SHP77 treated with DMSO at 0.1 percent for 48 hours (cell line): ENCODE results near the gene OR10H5.
"Not testable (repeated sequence)": the region's sequence is repeated elsewhere in the genome, so short reads cannot be mapped to it uniquely, and the experiment has no call there.

Experiments
- DNase-seq: peaks from one replicate; lab custom pipeline; 2025; lab: John Stamatoyannopoulos, UW

Gene OR10H5, protein sequence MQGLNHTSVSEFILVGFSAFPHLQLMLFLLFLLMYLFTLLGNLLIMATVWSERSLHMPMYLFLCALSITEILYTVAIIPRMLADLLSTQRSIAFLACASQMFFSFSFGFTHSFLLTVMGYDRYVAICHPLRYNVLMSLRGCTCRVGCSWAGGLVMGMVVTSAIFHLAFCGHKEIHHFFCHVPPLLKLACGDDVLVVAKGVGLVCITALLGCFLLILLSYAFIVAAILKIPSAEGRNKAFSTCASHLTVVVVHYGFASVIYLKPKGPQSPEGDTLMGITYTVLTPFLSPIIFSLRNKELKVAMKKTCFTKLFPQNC

DNA sequence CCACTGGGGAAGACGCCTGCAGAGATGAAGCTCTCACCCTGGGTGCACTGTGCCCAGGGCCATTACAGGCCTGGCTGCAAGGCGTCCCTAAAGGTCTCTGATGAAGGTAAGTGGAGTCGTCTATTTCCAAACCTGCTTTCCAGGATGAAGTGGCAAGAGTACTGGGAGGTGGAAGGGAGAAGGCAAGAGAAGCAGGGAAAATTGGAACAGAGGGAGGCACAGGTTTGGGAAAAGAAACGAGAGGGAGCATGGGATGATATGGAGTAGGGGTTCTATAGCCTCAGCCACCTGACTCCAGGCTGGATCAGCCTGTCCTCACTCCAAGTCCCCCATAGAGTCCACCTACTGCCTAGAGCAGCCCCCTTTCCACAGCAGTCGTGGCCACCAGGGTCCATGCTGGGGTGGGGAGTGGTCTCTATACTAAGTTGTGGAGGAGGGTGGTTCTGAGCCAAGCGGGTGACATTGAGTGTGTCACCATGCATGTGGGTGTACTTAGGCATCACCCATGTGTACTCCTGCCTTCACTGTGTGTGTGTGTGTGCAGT is at the start of gene OR10H5:
TSS of gene OR10H5 (plus strand) at position 51 of the 545 bp plus-strand sequence. CDS start 6,388 bp downstream, outside the sequence.
- no peak for DNase-seq

DNA sequence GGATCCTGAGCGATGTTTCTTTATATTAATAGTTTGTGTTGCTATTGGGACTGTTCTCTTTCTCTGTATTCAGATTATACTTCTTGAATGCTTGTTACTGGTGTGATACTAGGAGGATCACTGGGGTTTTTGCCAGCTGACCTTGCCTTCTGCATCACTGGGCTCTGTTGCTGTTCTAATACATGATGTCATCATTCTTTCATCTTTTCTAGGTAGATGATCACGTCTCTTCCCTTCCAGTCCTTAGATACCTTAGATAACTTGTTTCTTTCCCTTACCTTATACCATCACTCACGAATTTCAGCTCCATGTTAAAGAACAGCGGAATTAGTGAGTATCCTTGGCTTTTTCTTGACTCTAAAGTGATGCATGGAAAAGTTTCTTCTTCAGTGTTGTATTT is 49.7 kb upstream of the OR10H5 start, which contains the start of gene OR10H3:
TSS of gene OR10H3 (plus strand) at position 264 of the 400 bp plus-strand sequence. CDS start 3,408 bp downstream, outside the sequence.
- no peak for DNase-seq

DNA sequence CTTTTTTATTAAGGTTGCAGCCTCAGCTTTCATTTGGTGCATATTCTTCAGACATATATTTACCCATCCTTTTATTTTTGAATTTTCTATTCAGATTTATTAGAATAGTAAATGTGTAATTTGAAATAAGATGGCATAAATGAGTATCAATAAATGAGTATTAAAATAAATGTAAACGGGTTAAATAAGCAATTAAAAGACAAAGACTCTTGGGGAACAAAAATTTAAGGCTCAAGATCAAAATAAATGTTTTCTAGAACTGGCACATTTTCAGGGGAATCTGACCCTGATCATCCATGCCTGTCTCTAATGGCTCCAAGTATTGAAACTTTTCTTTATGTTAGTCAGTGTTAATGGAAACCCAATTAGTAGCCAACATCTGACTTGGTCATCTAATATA is 46.7 kb upstream of the OR10H5 start:
- no peak for DNase-seq

DNA sequence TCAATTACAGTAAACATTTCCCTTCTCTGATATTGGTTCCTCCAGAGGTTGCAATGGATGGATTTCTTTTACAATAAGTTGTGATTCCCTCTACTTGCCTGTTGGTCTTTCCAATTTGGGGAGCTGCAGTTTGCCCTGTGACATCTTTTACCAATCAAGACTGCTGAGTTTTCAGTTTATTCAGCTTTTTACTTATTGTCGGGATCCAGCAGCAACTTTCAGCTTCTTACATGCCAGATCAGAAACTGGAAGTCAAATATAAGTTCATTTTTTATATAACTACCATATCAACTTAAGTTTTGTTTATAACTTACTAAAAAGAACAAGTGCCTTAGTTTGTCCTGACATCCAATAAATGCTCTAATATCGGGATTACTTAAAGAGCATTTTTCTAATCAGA is 39.2 kb upstream of the OR10H5 start:
- DNase-seq = no peak

DNA sequence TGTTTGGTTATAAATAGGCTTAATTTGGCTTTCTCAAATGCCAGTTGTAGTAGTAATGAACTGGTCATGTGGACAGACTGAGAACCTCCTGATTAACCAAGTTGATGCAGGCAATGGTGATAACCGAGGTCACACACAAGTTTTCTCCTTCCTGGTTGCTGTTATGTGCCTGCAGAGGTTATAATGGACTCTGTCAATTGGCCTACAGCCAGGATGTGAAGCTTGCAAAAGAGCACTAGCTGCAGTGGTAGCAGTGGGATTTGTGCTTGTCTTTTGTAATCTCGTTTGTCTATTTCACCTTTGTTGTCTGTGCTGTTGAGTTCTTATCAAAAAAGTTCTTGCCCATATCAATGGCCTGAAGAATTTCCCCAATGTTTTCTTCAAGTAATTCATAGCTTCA is 29.1 kb upstream of the OR10H5 start:
- no peak for DNase-seq

DNA sequence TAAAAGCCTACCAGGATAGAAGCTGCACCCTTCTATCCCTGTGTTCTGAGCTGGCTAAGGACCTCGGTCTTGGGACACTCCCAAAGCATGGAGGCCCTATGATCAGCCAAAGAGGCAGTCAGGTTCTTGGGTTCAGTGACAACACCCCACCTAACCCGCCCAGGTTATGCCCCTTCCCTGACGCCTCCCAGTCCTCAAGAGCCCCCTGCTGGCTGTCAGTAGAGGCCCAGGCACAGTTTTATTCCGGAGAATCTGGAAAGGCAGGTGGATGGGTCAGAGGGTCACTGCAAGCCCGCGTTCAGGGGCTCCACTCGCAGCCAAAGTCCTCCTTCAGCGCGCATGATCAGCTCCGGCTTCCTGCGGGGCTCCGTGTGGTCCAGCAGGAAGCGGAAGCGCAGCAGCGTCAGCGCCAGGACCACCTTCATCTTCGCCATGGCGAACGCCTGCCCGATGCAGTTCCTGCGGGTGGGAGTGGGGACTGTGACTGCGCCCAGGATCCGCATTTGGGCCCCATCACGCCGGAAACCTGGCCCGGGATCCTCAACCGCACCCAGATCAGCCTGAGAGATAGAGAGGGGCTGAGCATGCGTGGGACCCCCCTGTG is 27.4 kb upstream of the OR10H5 start:
- DNase-seq = no peak

DNA sequence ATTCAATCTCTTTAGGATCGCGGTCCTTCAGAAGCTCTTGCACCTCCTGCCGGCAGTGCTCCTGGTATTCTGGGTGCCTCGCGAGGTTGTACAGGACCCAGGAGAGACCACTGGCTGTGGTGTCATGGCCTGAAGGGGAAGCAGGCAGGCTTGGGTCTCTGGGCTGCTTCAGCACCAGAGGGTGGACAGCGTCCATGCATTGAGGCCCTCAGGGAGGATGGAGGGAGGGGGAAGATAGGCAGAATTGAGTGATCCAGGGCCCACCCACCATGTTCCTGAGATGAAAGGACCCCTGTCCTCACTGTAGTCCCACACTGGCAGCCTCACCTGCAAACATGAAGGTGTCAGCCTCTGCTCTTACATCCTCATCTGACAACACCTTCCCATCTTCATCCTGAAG is 17.9 kb upstream of the OR10H5 start:
- DNase-seq = no peak

DNA sequence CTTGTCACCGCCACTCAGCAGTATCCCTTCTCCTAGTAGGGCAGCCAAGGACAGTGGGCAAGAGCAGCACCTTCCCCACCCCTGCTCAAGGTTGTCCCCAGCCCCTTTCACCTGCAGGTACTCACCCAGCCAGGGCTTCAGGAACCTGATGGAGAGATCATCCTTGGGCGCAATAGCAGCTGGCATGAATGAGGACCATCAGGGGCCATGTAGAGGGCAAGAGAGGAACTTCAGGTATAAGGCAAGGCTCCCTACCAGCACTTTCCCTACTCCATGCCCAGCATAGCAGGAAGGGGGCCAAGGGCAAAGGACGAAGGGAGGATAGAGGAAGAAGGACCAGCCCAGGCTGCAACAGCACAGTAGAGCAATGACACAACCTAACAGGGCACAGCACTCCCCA is 13.3 kb upstream of the OR10H5 start:
- not testable (repeated sequence) for DNase-seq

DNA sequence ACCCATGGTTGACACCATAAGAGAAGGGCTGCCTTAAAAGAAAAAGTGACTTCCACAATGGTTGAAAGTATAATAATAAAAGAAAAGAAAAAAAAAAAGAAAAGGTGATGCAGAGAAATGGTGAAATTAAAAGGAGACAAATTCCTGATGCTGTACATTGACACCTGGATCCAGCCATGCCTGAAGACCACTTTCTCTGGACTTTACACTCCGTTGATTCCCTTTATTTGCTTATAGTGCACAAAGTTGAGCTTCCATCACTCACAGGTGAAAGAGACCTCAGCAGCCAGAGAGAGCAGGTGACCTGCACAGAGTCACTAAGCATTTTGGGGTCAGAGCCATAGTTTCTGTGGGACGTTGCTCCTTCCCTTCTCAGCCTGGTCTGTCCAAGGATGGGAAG is 12.2 kb upstream of the OR10H5 start:
- no peak for DNase-seq

DNA sequence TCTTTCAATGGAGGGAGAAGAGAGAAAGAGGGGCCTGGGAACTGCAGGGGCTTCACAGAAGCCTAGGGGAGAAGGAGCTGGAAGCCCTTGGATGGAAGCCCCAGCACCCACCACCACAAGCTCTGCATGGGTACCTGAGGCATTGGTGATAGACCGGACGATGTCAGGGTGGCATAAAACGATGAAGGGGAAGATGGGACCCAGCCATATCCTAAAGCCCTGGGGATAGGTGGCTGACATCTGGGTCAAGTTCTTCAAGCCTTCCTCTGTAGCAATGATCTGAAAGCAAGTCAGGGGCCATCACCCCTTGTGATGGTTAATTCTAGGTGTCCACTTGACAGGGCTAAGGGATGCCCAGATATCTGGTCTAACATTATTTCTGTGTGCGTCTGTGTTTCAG is 11.2 kb upstream of the OR10H5 start:
- DNase-seq = no peak

DNA sequence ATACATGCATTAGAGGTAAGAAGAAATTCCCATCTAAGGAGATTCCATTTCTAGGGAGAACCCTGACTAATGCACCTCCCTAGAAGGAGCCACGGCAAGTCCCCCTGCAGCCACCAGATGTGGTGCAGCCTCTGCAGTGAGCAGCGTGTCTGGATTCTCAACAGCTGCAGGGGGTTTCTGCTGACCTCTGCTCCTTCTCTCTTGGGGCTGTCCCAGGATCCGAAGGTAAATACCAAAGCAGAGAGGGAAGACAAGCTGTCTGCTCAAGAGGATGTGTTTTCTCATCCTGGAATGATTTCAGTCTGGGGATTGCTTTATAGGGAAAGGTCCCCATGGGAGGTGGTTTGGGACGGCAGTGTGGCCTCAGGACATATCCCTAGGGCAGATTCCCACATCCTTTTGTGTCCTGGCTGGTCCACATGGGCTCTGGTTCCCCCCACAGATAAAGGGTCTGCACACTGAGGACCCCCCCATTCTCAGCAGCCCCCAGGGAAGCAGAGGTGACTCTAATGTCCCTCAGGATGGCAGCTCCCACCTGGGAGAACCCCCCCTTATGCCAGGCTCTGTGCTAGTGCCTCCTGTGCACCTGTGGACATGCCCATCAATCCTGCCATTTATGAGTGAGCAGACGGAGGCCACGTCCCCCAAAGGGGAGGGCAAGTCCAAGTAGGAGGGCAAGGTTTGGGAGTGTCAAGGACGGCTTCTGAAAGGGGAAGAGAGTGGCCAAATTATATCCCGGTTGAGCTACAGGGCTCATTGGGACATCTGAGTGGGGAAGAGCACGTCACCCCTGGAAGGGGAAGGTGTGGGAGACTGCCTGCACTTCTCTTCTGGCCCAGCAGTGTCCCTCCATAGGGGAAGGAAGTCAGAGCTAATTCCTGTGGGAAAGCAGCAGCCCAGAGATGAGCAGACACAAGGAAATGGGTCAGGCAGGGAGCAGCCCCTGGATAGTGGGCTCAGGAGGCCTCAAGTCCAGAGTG is 10.2 kb upstream of the OR10H5 start:
- no peak for DNase-seq

DNA sequence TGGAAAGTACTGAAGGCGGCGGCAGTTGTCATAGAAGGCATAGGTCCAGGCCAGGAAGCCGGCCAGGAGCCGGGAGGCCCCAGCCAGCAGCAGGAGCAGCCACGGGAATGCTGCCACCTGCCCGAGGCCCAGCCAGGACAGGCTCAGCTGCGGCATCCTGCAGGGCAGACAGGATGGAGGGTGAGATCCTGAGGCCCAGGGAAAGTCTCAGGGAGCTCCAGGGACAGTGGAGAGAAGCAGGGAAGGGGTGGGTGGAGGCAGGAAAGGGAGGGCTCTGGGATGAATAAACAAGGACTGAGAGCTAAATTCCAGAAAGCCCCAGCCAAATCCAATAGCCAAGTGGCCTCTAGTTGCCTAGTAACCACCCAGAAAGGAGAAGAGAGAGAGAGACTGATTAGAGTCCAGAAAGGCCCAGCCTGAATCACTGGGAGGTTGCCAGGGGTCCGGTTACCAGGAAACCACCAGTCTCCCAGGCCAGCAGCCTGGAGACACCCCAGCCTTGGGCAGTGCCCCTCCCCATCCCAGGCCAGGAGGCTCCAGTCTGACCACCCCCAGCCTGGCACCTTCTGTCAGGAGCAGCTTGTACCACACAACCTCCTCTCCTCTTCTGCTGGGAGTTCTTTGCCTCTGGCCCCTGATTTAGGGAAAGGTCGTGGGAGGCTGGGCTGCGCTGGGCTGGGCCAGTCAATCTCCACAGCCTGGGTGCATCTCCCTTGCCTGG is 7.5 kb upstream of the OR10H5 start:
- no peak for DNase-seq

DNA sequence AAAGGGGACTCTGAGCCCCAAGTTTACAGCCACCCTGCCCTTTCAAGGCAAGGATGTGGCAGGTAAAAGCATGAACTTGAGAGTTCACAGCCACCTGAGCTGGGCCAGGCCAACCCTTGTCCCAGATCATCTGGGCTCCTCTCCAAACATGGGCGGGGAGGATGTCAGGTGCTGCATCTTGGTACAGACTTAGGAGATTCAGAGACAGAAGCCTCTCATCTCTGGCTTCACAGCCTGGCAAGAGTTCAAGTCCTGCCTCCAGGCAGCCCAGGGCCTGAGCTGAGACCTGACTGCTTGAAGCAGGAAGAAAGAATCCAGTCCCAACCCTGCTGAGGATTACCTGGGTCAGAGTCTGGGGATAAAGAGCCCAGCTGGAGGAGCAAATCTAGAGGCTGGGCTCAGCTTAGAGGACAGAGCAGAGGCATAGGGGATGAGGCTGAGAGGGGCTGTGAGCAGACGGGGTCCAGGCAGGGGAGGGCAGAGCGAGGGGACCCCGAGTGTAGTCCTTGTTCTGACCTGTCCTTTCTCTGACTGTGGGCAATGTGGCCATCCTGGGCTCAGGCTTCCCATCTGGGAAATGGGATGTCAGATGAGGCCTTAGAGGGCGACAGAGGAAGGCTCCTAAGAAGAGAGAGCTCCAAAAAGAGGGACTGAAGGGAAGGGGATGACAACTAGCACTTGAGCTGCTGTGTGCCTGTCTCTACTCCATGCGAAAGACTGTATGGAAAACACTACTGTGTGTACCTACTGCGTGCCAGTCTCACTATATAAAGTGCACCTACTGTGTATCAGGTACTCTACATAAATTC is 6.6 kb upstream of the OR10H5 start:
- DNase-seq = no peak

DNA sequence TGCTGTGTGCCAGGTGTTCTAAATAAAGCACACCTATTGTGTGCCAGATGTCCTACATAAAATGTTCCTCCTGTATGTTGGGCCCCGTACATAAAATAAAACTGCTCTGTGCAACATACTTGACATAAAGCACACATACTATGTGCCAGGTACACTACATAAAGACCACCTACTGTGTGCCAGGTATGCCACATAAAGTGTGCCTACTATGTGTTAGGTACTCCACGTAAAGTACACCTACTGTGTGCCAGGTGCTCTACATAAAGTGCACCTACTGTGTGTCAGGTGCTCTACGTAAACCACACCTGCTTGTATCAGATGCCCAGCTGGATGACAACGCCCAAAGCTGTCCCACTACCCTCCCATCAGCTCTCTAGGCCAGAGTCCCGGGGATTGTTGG is 5.8 kb upstream of the OR10H5 start:
- no peak for DNase-seq

DNA sequence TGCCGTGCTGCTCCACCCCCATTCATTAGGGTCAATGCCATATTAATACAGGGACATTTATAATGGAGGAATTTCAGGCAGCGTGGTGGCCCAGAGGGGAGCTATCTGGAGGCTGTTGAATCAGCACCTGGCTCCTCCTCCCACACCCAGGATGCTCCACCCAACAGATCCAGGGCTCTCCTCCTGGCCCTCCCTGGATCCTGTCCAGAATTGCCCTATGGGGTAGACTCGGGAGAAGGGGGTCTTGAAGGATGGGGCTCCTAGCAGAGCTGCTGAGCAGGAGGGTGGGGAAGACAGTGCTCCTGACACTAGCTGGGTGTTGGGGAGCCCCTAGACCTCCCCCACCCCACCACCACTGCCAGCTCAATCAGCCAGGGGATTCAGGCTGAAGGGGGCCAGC is 5.2 kb upstream of the OR10H5 start:
- DNase-seq = no peak

DNA sequence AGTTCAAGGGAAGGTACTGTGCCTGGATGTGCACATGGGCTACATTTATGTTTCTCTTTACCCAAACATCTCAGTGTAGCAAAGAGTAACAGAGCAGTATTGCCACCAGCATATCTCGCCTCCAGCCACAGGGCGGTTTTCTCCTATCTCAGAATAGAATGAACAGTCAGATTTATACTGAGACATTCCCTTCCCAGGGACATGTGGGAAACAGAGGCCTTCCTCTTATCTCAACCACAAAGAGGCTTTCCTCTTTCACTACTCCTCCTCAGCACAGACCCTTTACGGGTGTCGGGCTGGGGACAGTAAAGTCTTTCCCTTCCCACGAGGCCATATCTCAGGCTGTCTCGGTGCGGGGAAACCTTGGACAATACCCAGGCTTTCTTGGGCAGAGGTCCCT is 4.6 kb upstream of the OR10H5 start:
- DNase-seq = not testable (repeated sequence)

DNA sequence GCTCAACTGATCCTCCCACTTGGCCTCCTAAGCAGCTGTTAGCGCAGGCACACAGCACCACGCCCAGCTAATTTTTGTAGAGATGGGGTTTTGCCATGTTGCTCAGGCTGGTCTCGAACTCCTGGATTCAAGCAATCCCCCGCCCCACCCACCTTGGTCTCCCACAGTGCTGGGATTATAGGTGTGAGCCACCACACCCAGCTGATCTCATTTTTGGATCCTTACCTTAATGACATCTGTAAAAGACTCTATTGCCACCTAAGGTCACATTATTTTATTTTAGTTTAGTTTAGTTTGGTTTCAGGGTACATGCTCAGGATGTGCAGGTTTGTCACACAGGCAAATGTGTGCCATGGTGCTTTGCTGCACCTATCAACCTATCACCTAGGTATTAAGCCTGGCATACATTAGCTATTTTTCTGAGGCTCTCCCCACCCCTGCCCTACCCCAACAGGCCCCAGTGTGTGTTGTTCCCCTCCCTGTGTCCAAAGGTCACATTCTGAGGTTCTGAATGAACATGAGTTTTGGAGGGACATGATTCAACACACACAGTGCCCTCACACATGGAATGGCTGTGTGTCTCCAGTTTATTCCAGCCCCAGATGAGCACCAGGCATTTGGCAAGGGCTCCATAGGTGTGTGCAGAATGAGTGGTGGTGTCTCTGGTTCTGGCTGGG is 1.3 kb downstream of the OR10H5 start:
- DNase-seq = no peak

DNA sequence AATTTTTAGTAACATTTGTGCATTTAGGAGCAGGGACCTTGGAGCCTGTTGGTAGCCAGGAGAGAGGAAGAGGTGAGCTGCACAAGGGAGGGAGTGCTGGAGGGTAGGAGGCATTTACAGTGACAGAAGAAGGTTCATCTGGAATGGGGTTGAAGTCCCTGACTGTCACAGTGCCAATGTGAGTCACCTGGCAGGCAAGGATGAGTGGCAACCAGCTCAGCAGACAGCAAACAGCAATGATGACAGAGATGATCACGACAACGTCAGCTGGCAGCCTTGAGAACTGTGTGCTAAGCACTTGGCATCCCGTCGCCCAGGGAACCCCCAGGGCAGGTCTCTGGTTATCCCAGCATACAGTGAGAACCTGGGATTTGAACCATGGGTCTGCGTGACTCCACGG is 2.6 kb downstream of the OR10H5 start:
- DNase-seq = peak; percentile 6

DNA sequence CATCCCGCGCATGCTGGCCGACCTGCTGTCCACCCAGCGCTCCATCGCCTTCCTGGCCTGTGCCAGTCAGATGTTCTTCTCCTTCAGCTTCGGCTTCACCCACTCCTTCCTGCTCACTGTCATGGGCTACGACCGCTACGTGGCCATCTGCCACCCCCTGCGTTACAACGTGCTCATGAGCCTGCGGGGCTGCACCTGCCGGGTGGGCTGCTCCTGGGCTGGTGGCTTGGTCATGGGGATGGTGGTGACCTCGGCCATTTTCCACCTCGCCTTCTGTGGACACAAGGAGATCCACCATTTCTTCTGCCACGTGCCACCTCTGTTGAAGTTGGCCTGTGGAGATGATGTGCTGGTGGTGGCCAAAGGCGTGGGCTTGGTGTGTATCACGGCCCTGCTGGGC is 6.8 kb downstream of the OR10H5 start:
- not testable (repeated sequence) for DNase-seq

DNA sequence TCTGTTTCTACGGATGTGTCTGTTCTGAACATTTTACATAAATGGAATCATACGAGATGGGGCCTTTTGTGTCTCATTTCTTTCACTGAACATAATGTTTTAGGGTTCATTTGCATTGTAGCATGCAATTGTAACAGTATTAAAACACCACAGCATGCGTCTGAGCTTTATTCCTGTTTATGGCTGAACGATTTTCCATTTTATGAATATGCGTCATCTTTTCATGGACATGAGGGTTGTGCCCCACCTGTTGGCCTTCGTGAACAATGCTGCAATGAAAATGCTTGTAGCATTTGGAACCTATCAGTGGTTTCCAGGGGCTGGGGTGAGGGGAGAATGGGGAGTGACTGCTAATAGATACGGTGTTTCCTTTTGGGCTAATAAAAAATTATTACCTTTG is 22.9 kb downstream of the OR10H5 start:
- no peak for DNase-seq
